A673 (cell line): ENCODE data around the gene ABCA9. TPM values are rescaled to one million over a fixed set of nuclear protein-coding genes. Genes with fewer than 3 reads are reported as not detected.
A peak's percentile ranks its signal among the peaks of the same experiment; 100 is the strongest.

Experiments
- BruUV-seq: library from RNA; stranded (reverse); fragments of 400-500 nt; replicated peaks from 2 replicates; lab custom pipeline; 2021; lab: Mats Ljungman, UMichigan
- CTCF ChIA-PET: fragments of 300-600 bp; sonication (Branson Sonifier 250); formaldehyde crosslinking; loops from one replicate; lab custom pipeline; 2022; ENCODE audit warnings: antibody characterized with exemption; lab: Charles Lee
- POLR2A ChIA-PET: fragments of 300-600 bp; sonication (Branson Sonifier 250); formaldehyde crosslinking; loops from one replicate; lab custom pipeline; 2022; ENCODE audit warnings: antibody characterized with exemption; ENCODE audit not compliant: low non-redundant PET; lab: Charles Lee
- DNase-seq: peaks from one replicate; pipeline ENCODE4 v3.0.0-alpha.2; 2015; ENCODE audit warnings: low spot score
- H3K27ac ChIP-seq: fragments of 200-600 bp; sonication (generic); 2 replicates; pipeline ENCODE4 v1.5.1; 2016; ENCODE audit warnings: mixed run types, low read depth, mild to moderate bottlenecking, mixed read lengths, antibody characterized with exemption, low read length; ENCODE audit not compliant: poor library complexity, severe bottlenecking
- H3K27me3 ChIP-seq: fragments of 200-600 bp; sonication (generic); replicated peaks from 2 replicates; pipeline ENCODE4 v1.6.1; 2017; ENCODE audit warnings: mixed run types, low read depth, mild to moderate bottlenecking, mixed read lengths, antibody characterized with exemption, low read length; ENCODE audit not compliant: insufficient read depth, poor library complexity
- H3K36me3 ChIP-seq: fragments of 200-600 bp; sonication (generic); 2 replicates; pipeline ENCODE4 v1.6.1; 2016; ENCODE audit warnings: mixed run types, mild to moderate bottlenecking, mixed read lengths, antibody characterized with exemption, low read length; ENCODE audit not compliant: insufficient read depth, poor library complexity, severe bottlenecking
- H3K4me1 ChIP-seq: fragments of 200-600 bp; sonication (generic); 2 replicates; pipeline ENCODE4 v1.6.1; 2017; ENCODE audit warnings: mixed run types, mild to moderate bottlenecking, mixed read lengths, antibody characterized with exemption, low read length; ENCODE audit not compliant: insufficient read depth, poor library complexity, severe bottlenecking
- H3K4me3 ChIP-seq: fragments of 200-600 bp; sonication (generic); 2 replicates; pipeline ENCODE4 v1.5.1; 2016; ENCODE audit warnings: low read depth, mixed run types, mild to moderate bottlenecking, mixed read lengths, low read length; ENCODE audit not compliant: poor library complexity, severe bottlenecking
- H3K9me3 ChIP-seq: fragments of 200-600 bp; sonication (generic); 2 replicates; pipeline ENCODE4 v1.6.1; 2016; ENCODE audit warnings: mixed run types, low read depth, mild to moderate bottlenecking, mixed read lengths, antibody characterized with exemption, low read length; ENCODE audit not compliant: poor library complexity, severe bottlenecking
- CTCF ChIP-seq: fragments of 300-800, 200-600 bp; sonication (generic); conservative IDR thresholded peaks from 2 replicates; pipeline ENCODE4 v1.5.1; 2017; ENCODE audit warnings: low read depth, mild to moderate bottlenecking, antibody characterized with exemption, low read length, moderate library complexity, mixed read lengths
- EZH2 ChIP-seq: fragments of 200-600 bp; sonication (generic); IDR thresholded peaks from 2 replicates; pipeline ENCODE4 v1.6.1; 2017; ENCODE audit warnings: borderline replicate concordance, low read depth, mild to moderate bottlenecking, mixed read lengths, antibody characterized with exemption, low read length; ENCODE audit not compliant: poor library complexity, severe bottlenecking
- intact Hi-C: fragments of 100-400 bp; cut with micrococcal nuclease; formaldehyde crosslinking; loops from one replicate; pipeline ENCODE4 v1.10.0; 2022; ENCODE audit not compliant: unreplicated experiment
- total RNA-seq: library from RNA; stranded (reverse); gene quantifications from 2 replicates; pipeline ENCODE4 v1.2.3, GENCODE V29; 2021

ABCA9 gene
- total RNA-seq, 1 experiment from 2014 or later, result 1.4 TPM

GRCh38 chr17:68955181-68955841, 105.4 kb downstream of the ABCA9 start, which contains the start of gene ABCA8:
ABCA8 (minus strand) TSS chr17:68955392; CDS start chr17:68942034, 13,358 bp downstream.
- no peak within 1 kb of the TSS for H3K27ac ChIP-seq
- H3K27me3 ChIP-seq, result no peaks in the 10 kb centered on the region
- CTCF ChIA-PET, result no interaction called here
- intact Hi-C loops, result no loop called here
- H3K4me1 ChIP-seq, result peaks cover 4% of the 10 kb centered on the region
- no peaks in the 10 kb centered on the region for H3K9me3 ChIP-seq
- POLR2A ChIA-PET, result no interaction called here
- H3K36me3 ChIP-seq, result no peaks in the 10 kb centered on the region
- H3K4me3 ChIP-seq, result no peak within 1 kb of the TSS
- no TSS peak for BruUV-seq
- TF ChIP-seq EZH2 (no peak), CTCF (no peak)
- DNase-seq, result peak; percentile 17

GRCh38 chr17:68954146-68954896, 106.4 kb downstream of the ABCA9 start:
- ChIA-PET POLR2A (interaction anchor here (0.7 kb wide), 1 partner anchor 28 kb away, joined by 3 read pairs; no protein-coding TSS in a partner anchor), CTCF (no interaction called here)
- Histone ChIP-seq H3K4me3 (no peak overlapping the region), H3K27ac (no peak overlapping the region), H3K9me3 (no peaks in the 10 kb centered on the region), H3K4me1 (peaks cover 4% of the 10 kb centered on the region), H3K27me3 (no peaks in the 10 kb centered on the region), H3K36me3 (no peaks in the 10 kb centered on the region)
- no TSS peak for BruUV-seq
- intact Hi-C loops, result no loop called here
- no peak for DNase-seq
- TF ChIP-seq CTCF, result no peak
- TF ChIP-seq EZH2, result no peak

GRCh38 chr17:68953340-68953997, 107.3 kb downstream of the ABCA9 start:
- H3K36me3 ChIP-seq, result no peaks in the 10 kb centered on the region
- no TSS peak for BruUV-seq
- POLR2A ChIA-PET, result interaction anchor here (0.6 kb wide), 1 partner anchor 16 kb away, joined by 3 read pairs; no protein-coding TSS in a partner anchor

More at GRCh38 chr17:68953340-68953997, 107.3 kb downstream of the ABCA9 start:
- no peak for TF ChIP-seq EZH2
- no peak for TF ChIP-seq CTCF
- no peak overlapping the region for H3K4me3 ChIP-seq
- intact Hi-C loops, result no loop called here
- H3K9me3 ChIP-seq, result no peaks in the 10 kb centered on the region
- no peak overlapping the region for H3K27ac ChIP-seq
- CTCF ChIA-PET, result no interaction called here
- no peak for DNase-seq
- H3K4me1 ChIP-seq, result peaks cover 4% of the 10 kb centered on the region
- H3K27me3 ChIP-seq, result no peaks in the 10 kb centered on the region
